Esophagus muscularis mucosa (tissue), 4 donors: ENCODE measurements around the gene PCBP3. TPM values are rescaled to one million over a fixed set of nuclear protein-coding genes. Genes with fewer than 3 reads are reported as not detected.
A peak's percentile ranks its signal among the peaks of the same experiment; 100 is the strongest.

Experiments used
- DNase-seq: peaks from one replicate; pipeline ENCODE4 v3.0.0-alpha.2; 2017; ENCODE audit errors: extremely low spot score
- H3K27ac ChIP-seq, 4 donors: fragments of 200-600 bp; sonication (generic); replicated peaks in 1 of 4; 1 replicate in 3 of 4; 2 replicates in 1 of 4; pipeline ENCODE4 v1.5.1; 2016 to 2019; ENCODE audit warnings: mild to moderate bottlenecking in 1 of 4
- H3K27me3 ChIP-seq, 4 donors: fragments of 200-600 bp; sonication (generic); one replicate each; pipeline versions ENCODE4 v1.5.1 to v1.6.0; 2016 to 2019
- H3K36me3 ChIP-seq, 4 donors: fragments of 200-600 bp; sonication (generic); one replicate each; pipeline ENCODE4 v1.5.1; 2016 to 2019
- H3K4me1 ChIP-seq, 4 donors: fragments of 200-600 bp; sonication (generic); one replicate each; pipeline ENCODE4 v1.5.1; 2016 to 2019
- H3K4me3 ChIP-seq, 4 donors: fragments of 200-600 bp; sonication (generic); 1 replicate in 2 of 4; 2 replicates in 2 of 4; pipeline ENCODE4 v1.5.1; 2016 to 2019; ENCODE audit warnings: mild to moderate bottlenecking in 4 of 4, moderate library complexity in 1 of 4
- H3K9me3 ChIP-seq, 4 donors: fragments of 200-600 bp; sonication (generic); 1 replicate in 3 of 4; 2 replicates in 1 of 4; pipeline ENCODE4 v1.5.1; 2016 to 2019
- EP300 ChIP-seq: sonication (generic); formaldehyde crosslinking; IDR thresholded peaks from one replicate; pipeline ENCODE4 v1.6.1; 2017; ENCODE audit warnings: antibody characterized with exemption
- POLR2A ChIP-seq: fragments of 450-650 bp; IDR thresholded peaks from one replicate; pipeline ENCODE4 v1.6.1; 2017; ENCODE audit warnings: antibody characterized with exemption, moderate library complexity, mild to moderate bottlenecking, low read depth
- POLR2AphosphoS5 ChIP-seq, 2 donors: sonication (generic); formaldehyde crosslinking; IDR thresholded peaks; one replicate each; pipeline ENCODE4 v1.6.1; 2017; ENCODE audit warnings: antibody characterized with exemption in 2 of 2
- WGBS: methylation state at CpG from one replicate; pipeline ENCODE4 v1.1.5; 2018; 5-methylcytosine and 5-hydroxymethylcytosine counted together
- intact Hi-C: fragments of 100-400 bp; cut with DNase I; formaldehyde crosslinking; loops from one replicate; pipeline ENCODE4 v1.15.1; 2023
- total RNA-seq, 4 donors: library from RNA; depleted of rRNA; stranded (reverse); fragments of >200 nt; gene quantifications; one replicate each; pipeline versions ENCODE4 v1.1.0 to v1.2.1, GENCODE V29; 2016
- TF ChIP-seq, protein P1 (sequence below), 3 experiments: fragments of 200-600 bp in 2 of 3; fragments of 450-650 bp in 1 of 3; sonication (generic) in 2 of 3; IDR thresholded peaks; one replicate each; pipeline ENCODE4 v1.5.1; 2017 to 2019; ENCODE audit warnings: antibody characterized with exemption in 3 of 3, mild to moderate bottlenecking in 2 of 3, moderate library complexity in 1 of 3

The PCBP3 gene
- total RNA-seq, 4 donors from 2014 or later = 7.5 to 9.2 (median 8.1) TPM

DNA sequence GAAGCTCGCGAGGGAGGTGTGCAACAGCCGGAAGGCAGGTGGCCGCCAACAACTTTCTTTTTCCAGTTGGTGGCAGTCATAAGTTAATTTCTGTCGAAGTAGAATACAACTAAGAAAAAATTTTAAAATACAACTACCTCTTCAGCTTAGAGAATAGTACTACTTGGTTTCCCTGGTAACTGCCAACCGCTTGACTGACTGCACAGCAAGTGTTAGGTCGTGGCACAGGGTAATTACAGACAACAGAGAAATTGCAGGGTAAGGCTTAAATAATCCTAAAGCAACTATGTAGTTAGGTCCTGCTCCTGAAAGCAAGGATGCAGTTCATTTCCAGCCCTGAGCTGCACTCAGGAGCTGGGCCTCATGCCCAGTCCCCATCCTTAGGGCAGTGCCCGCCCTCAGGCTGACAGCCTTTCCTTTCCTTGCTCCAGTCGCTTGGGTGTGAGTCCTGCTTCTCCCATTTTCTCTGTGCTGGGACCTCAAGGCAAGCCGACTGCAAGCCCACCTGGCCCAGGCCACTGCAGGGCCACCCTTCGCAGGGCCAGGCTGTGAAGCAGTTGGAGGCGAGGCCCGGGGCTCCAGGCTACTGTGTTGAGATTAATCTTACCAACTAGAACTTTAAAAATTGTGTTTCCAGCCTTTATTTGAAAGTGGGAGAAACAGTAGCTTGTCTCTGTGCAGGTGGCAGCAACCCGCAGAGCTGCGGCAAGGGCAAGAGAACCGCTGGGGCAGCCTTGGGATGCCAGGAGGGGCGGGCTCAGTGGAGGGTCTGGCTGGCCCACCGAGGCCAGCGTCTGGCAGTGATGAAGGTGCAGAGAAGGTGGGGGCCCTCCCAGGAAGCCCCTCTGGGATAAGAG is 148.3 kb downstream of the PCBP3 start:
- DNase-seq = peak; percentile 78
- no peak overlapping the region for H3K27ac ChIP-seq
- no peaks in the 10 kb centered on the region for H3K9me3 ChIP-seq
- no peaks in the 10 kb centered on the region for H3K36me3 ChIP-seq
- no peaks in the 10 kb centered on the region for H3K4me1 ChIP-seq
- 85% methylated on average over 19 of the region's 19 CpGs for WGBS
- no peak overlapping the region for H3K4me3 ChIP-seq
- H3K27me3 ChIP-seq = peaks cover 0 to 38% (median 0%) of the 10 kb centered on the region in 4 donors
- TF ChIP-seq EP300 = no peak
- TF ChIP-seq POLR2A = no peak
- TF ChIP-seq, protein P1, sequence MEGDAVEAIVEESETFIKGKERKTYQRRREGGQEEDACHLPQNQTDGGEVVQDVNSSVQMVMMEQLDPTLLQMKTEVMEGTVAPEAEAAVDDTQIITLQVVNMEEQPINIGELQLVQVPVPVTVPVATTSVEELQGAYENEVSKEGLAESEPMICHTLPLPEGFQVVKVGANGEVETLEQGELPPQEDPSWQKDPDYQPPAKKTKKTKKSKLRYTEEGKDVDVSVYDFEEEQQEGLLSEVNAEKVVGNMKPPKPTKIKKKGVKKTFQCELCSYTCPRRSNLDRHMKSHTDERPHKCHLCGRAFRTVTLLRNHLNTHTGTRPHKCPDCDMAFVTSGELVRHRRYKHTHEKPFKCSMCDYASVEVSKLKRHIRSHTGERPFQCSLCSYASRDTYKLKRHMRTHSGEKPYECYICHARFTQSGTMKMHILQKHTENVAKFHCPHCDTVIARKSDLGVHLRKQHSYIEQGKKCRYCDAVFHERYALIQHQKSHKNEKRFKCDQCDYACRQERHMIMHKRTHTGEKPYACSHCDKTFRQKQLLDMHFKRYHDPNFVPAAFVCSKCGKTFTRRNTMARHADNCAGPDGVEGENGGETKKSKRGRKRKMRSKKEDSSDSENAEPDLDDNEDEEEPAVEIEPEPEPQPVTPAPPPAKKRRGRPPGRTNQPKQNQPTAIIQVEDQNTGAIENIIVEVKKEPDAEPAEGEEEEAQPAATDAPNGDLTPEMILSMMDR (IDR thresholded peaks at IDR 0.05) = no peak
- TF ChIP-seq POLR2AphosphoS5 (IDR thresholded peaks at IDR 0.05) = no peak
- intact Hi-C loops = no loop called here

DNA sequence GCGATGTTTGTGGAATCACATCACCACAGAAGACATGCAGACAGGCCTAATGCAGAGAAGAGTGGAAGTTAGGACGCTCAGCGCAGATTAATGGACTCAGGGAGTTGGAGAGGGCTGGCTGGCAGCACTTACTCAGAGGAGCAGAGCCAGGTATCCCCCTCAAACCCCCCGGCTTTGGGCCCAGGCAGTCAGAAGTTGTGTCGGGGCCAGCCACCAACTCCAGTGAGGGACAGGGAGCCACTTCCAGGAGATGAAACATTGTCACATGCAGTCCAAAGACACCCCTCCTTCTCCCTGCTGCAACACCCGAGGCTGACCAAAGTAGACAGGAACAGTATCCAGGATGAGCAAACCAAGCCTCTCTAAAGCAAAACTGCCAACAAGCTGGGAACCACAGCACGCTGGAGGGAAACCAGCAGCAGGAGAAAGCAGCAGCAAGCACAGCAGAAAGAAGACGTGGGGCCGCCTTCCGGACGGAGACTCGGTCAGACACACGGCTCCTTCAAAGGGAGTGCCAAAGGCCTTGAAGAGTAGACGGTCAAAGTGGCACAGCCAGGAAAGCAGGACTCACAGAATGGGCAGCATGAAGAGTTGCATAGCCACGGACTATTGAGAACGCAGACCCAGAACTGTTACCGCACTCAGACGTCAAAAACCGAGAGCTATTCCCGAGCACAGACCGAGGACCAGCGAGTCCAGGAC is 149.3 kb downstream of the PCBP3 start:
- H3K36me3 ChIP-seq = no peaks in the 10 kb centered on the region
- peak; percentile 75 for DNase-seq
- H3K27me3 ChIP-seq = peaks cover 0 to 30% (median 0%) of the 10 kb centered on the region in 4 donors
- intact Hi-C loops = no loop called here
- H3K27ac ChIP-seq = no peak overlapping the region
- no peaks in the 10 kb centered on the region for H3K4me1 ChIP-seq
- 83% methylated on average over 22 of the region's 22 CpGs for WGBS
- TF ChIP-seq POLR2AphosphoS5 (IDR thresholded peaks at IDR 0.05) = no peak
- TF ChIP-seq, protein P1 (IDR thresholded peaks at IDR 0.05) = no peak
- TF ChIP-seq EP300 = no peak
- no peak for TF ChIP-seq POLR2A
- no peaks in the 10 kb centered on the region for H3K9me3 ChIP-seq
- H3K4me3 ChIP-seq = no peak overlapping the region

DNA sequence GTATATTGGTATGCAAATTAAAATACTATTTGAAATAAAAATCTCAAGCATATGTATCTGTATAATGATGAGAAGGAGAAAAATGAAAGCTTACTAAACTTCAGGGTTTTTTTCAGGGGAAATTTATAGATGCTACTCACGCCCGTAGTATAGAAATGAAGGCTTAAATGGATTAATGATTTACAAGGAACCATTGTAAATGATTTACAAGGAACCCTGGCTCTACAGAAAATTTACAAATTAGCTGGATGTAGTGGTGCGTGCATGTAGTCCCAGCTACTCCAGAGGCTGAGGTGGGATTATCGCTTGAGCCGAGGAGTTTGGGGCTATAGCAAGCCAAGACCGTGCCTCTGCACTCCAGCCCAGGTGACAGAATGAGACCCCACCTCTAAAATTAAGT is 150.5 kb downstream of the PCBP3 start:
- intact Hi-C loops = no loop called here
- DNase-seq = no peak

DNA sequence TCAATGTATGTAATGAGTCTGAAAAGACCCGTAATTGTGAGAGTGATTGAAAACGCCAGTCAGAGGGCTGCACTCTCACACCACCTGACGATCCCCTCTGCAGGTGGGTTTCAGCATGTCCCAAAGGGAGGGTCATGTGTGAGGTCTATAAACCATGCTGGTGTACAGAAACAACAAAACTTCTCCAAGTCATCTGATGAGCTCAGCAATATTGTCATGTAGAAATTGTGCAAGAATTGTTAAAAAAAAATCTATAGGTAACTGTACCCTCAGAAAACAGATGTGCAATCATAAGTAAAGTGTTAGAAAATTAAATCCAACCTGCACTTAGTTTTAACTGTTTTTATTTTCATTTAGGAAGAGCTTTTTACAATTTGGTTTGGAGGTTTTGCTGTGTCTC is 152.5 kb downstream of the PCBP3 start:
- no peaks in the 10 kb centered on the region for H3K9me3 ChIP-seq
- TF ChIP-seq, protein P1 (IDR thresholded peaks at IDR 0.05) = no peak
- TF ChIP-seq EP300 (no peak), POLR2A (no peak)
- H3K36me3 ChIP-seq = no peaks in the 10 kb centered on the region
- peaks cover 0 to 10% (median 0%) of the 10 kb centered on the region in 4 donors for H3K27me3 ChIP-seq
- DNase-seq = no peak
- H3K4me3 ChIP-seq = no peak overlapping the region
- intact Hi-C loops = no loop called here
- no peak overlapping the region for H3K27ac ChIP-seq
- no peaks in the 10 kb centered on the region for H3K4me1 ChIP-seq
- 86% methylated on average over 3 of the region's 3 CpGs for WGBS

More for the DNA sequence above, 150.5 kb downstream of the PCBP3 start:
- Histone ChIP-seq H3K27ac (no peak overlapping the region), H3K9me3 (no peaks in the 10 kb centered on the region), H3K4me3 (no peak overlapping the region), H3K36me3 (no peaks in the 10 kb centered on the region), H3K27me3 (peaks cover 0 to 22% (median 0%) of the 10 kb centered on the region in 4 donors), H3K4me1 (no peaks in the 10 kb centered on the region)
- no peak for TF ChIP-seq POLR2AphosphoS5 (IDR thresholded peaks at IDR 0.05)
- no peak for TF ChIP-seq POLR2A
- TF ChIP-seq, protein P1 (IDR thresholded peaks at IDR 0.05) = no peak
- TF ChIP-seq EP300 = no peak
- 93% methylated on average over 6 of the region's 6 CpGs for WGBS
